ENCODE results near the gene WWC2.

Gene WWC2

GRCh38 chr4:183337349-183337748 is 238.3 kb downstream of the WWC2 start:
- no peak overlapping the region for H3K4me3 ChIP-seq (ENCODE audit: low read length)
- H3K27me3 ChIP-seq (ENCODE audit: insufficient read depth, low read length) = no peaks in the 10 kb centered on the region
- H3K9me3 ChIP-seq (ENCODE audit: low read length) = peaks cover 2% of the 10 kb centered on the region
- H2AFZ ChIP-seq (ENCODE audit: low read depth, low read length) = no peak overlapping the region
- no peaks in the 10 kb centered on the region for H3K4me1 ChIP-seq (ENCODE audit: insufficient read depth, low read length)
- no peaks in the 10 kb centered on the region for H3K36me3 ChIP-seq (ENCODE audit: insufficient read depth, low read length)

GRCh38 chr4:183337833-183338232 is 238.8 kb downstream of the WWC2 start:
- Histone ChIP-seq H3K4me1 (ENCODE audit: insufficient read depth, low read length) (no peaks in the 10 kb centered on the region), H2AFZ (ENCODE audit: low read depth, low read length) (no peak overlapping the region), H3K9me3 (ENCODE audit: low read length) (peaks cover 2% of the 10 kb centered on the region), H3K36me3 (ENCODE audit: insufficient read depth, low read length) (no peaks in the 10 kb centered on the region), H3K27me3 (ENCODE audit: insufficient read depth, low read length) (no peaks in the 10 kb centered on the region), H3K4me3 (ENCODE audit: low read length) (no peak overlapping the region)

- Histone ChIP-seq H3K36me3 (ENCODE audit: insufficient read depth, low read length) (no peaks in the 10 kb centered on the region), H3K4me3 (ENCODE audit: low read length) (no peak overlapping the region), H3K27me3 (ENCODE audit: insufficient read depth, low read length) (no peaks in the 10 kb centered on the region), H3K9me3 (ENCODE audit: low read length) (peaks cover 1% of the 10 kb centered on the region), H2AFZ (ENCODE audit: low read depth, low read length) (no peak overlapping the region), H3K4me1 (ENCODE audit: insufficient read depth, low read length) (peaks cover 5% of the 10 kb centered on the region)
Measured at GRCh38 chr4:183342541-183343533, 243.8 kb downstream of the WWC2 start.

GRCh38 chr4:183343730-183344129 is 244.7 kb downstream of the WWC2 start:
- Histone ChIP-seq H3K4me3 (ENCODE audit: low read length) (no peak overlapping the region), H3K27me3 (ENCODE audit: insufficient read depth, low read length) (no peaks in the 10 kb centered on the region), H3K9me3 (ENCODE audit: low read length) (no peaks in the 10 kb centered on the region), H3K4me1 (ENCODE audit: insufficient read depth, low read length) (peaks cover 8% of the 10 kb centered on the region), H2AFZ (ENCODE audit: low read depth, low read length) (no peak overlapping the region), H3K36me3 (ENCODE audit: insufficient read depth, low read length) (no peaks in the 10 kb centered on the region)

- no peak overlapping the region for H2AFZ ChIP-seq (ENCODE audit: low read depth, low read length)
- no peaks in the 10 kb centered on the region for H3K27me3 ChIP-seq (ENCODE audit: insufficient read depth, low read length)
- H3K36me3 ChIP-seq (ENCODE audit: insufficient read depth, low read length) = no peaks in the 10 kb centered on the region
- no peak overlapping the region for H3K4me3 ChIP-seq (ENCODE audit: low read length)
- H3K9me3 ChIP-seq (ENCODE audit: low read length) = peaks cover 2% of the 10 kb centered on the region
- H3K4me1 ChIP-seq (ENCODE audit: insufficient read depth, low read length) = peaks cover 13% of the 10 kb centered on the region
Measured at GRCh38 chr4:183344523-183345255, 245.6 kb downstream of the WWC2 start.

- Histone ChIP-seq H3K4me3 (ENCODE audit: low read length) (no peak overlapping the region), H3K27me3 (ENCODE audit: insufficient read depth, low read length) (no peaks in the 10 kb centered on the region), H3K4me1 (ENCODE audit: insufficient read depth, low read length) (peaks cover 13% of the 10 kb centered on the region), H2AFZ (ENCODE audit: low read depth, low read length) (peak overlapping the region; percentile 23), H3K9me3 (ENCODE audit: low read length) (peaks cover 2% of the 10 kb centered on the region), H3K36me3 (ENCODE audit: insufficient read depth, low read length) (no peaks in the 10 kb centered on the region)
Measured at GRCh38 chr4:183345261-183345660, 246.2 kb downstream of the WWC2 start.

GRCh38 chr4:183347146-183347545 is 248.1 kb downstream of the WWC2 start:
- Histone ChIP-seq H3K4me1 (ENCODE audit: insufficient read depth, low read length) (peaks cover 13% of the 10 kb centered on the region), H3K4me3 (ENCODE audit: low read length) (no peak overlapping the region), H2AFZ (ENCODE audit: low read depth, low read length) (no peak overlapping the region), H3K36me3 (ENCODE audit: insufficient read depth, low read length) (no peaks in the 10 kb centered on the region), H3K27me3 (ENCODE audit: insufficient read depth, low read length) (no peaks in the 10 kb centered on the region), H3K9me3 (ENCODE audit: low read length) (peaks cover 2% of the 10 kb centered on the region)

- Histone ChIP-seq H3K27me3 (ENCODE audit: insufficient read depth, low read length) (no peaks in the 10 kb centered on the region), H2AFZ (ENCODE audit: low read depth, low read length) (no peak overlapping the region), H3K9me3 (ENCODE audit: low read length) (peaks cover 2% of the 10 kb centered on the region), H3K4me1 (ENCODE audit: insufficient read depth, low read length) (peaks cover 13% of the 10 kb centered on the region), H3K36me3 (ENCODE audit: insufficient read depth, low read length) (no peaks in the 10 kb centered on the region), H3K4me3 (ENCODE audit: low read length) (no peak overlapping the region)
Measured at GRCh38 chr4:183347566-183347965, 248.5 kb downstream of the WWC2 start.

- Histone ChIP-seq H3K4me3 (ENCODE audit: low read length) (no peak overlapping the region), H3K27me3 (ENCODE audit: insufficient read depth, low read length) (no peaks in the 10 kb centered on the region), H3K9me3 (ENCODE audit: low read length) (peaks cover 2% of the 10 kb centered on the region), H3K36me3 (ENCODE audit: insufficient read depth, low read length) (no peaks in the 10 kb centered on the region), H2AFZ (ENCODE audit: low read depth, low read length) (no peak overlapping the region), H3K4me1 (ENCODE audit: insufficient read depth, low read length) (peaks cover 13% of the 10 kb centered on the region)
Measured at GRCh38 chr4:183348136-183348535, 249.1 kb downstream of the WWC2 start.

- H3K9me3 ChIP-seq (ENCODE audit: low read length) = peaks cover 2% of the 10 kb centered on the region
- H3K27me3 ChIP-seq (ENCODE audit: insufficient read depth, low read length) = no peaks in the 10 kb centered on the region
- no peak overlapping the region for H2AFZ ChIP-seq (ENCODE audit: low read depth, low read length)
- peaks cover 13% of the 10 kb centered on the region for H3K4me1 ChIP-seq (ENCODE audit: insufficient read depth, low read length)
- no peaks in the 10 kb centered on the region for H3K36me3 ChIP-seq (ENCODE audit: insufficient read depth, low read length)
- H3K4me3 ChIP-seq (ENCODE audit: low read length) = no peak overlapping the region
Measured at GRCh38 chr4:183348706-183349659, 249.9 kb downstream of the WWC2 start.

- Histone ChIP-seq H2AFZ (ENCODE audit: low read depth, low read length) (no peak overlapping the region), H3K27me3 (ENCODE audit: insufficient read depth, low read length) (no peaks in the 10 kb centered on the region), H3K9me3 (ENCODE audit: low read length) (peaks cover 2% of the 10 kb centered on the region), H3K36me3 (ENCODE audit: insufficient read depth, low read length) (no peaks in the 10 kb centered on the region), H3K4me1 (ENCODE audit: insufficient read depth, low read length) (peaks cover 13% of the 10 kb centered on the region), H3K4me3 (ENCODE audit: low read length) (no peak overlapping the region)
Measured at GRCh38 chr4:183349673-183350072, 250.6 kb downstream of the WWC2 start.

GRCh38 chr4:183350317-183351071 is 251.4 kb downstream of the WWC2 start:
- Histone ChIP-seq H3K27me3 (ENCODE audit: insufficient read depth, low read length) (no peaks in the 10 kb centered on the region), H3K4me3 (ENCODE audit: low read length) (no peak overlapping the region), H3K4me1 (ENCODE audit: insufficient read depth, low read length) (peaks cover 9% of the 10 kb centered on the region), H3K9me3 (ENCODE audit: low read length) (peaks cover 2% of the 10 kb centered on the region), H2AFZ (ENCODE audit: low read depth, low read length) (no peak overlapping the region), H3K36me3 (ENCODE audit: insufficient read depth, low read length) (no peaks in the 10 kb centered on the region)
